Neutrophil (primary cell): ENCODE data around the gene SNX19.
A peak's percentile ranks its signal among the peaks of the same experiment; 100 is the strongest.

Experiments used
- H3K27ac ChIP-seq: fragments of 200-600 bp; sonication (generic); 2 replicates; pipeline ENCODE4 v1.5.1; 2016; ENCODE audit warnings: mild to moderate bottlenecking, moderate library complexity
- H3K27me3 ChIP-seq: fragments of 200-600 bp; sonication (generic); 2 replicates; pipeline ENCODE4 v1.6.0; 2016; ENCODE audit warnings: mild to moderate bottlenecking
- H3K36me3 ChIP-seq: fragments of 200-600 bp; sonication (generic); 2 replicates; pipeline ENCODE4 v1.5.1; 2017
- H3K4me1 ChIP-seq, 2 experiments: fragments of 200-600 bp in 1 of 2; sonication (generic) in 1 of 2; 1 replicate in 1 of 2; 2 replicates in 1 of 2; pipeline versions ENCODE4 v1.5.1 to v1.6.1; 2013 to 2016; ENCODE audit warnings: low read depth in 1 of 2, low read length in 1 of 2, mild to moderate bottlenecking in 1 of 2, moderate library complexity in 1 of 2; ENCODE audit not compliant: control insufficient read depth in 1 of 2, insufficient read depth in 1 of 2
- H3K4me3 ChIP-seq, 2 experiments: fragments of 200-600 bp in 1 of 2; sonication (generic) in 1 of 2; 1 replicate in 1 of 2; 2 replicates in 1 of 2; pipeline ENCODE4 v1.5.1; 2013 to 2016; ENCODE audit warnings: low read depth in 1 of 2, low read length in 1 of 2, mild to moderate bottlenecking in 1 of 2, moderate library complexity in 1 of 2
- H3K9me3 ChIP-seq: fragments of 200-600 bp; sonication (generic); 2 replicates; pipeline ENCODE4 v1.5.1; 2016
- TF ChIP-seq, protein P1 (sequence below): fragments of 200-600 bp; sonication (generic); IDR thresholded peaks from 2 replicates; pipeline ENCODE4 v1.5.1; 2016; ENCODE audit warnings: antibody characterized with exemption

SNX19 gene

DNA sequence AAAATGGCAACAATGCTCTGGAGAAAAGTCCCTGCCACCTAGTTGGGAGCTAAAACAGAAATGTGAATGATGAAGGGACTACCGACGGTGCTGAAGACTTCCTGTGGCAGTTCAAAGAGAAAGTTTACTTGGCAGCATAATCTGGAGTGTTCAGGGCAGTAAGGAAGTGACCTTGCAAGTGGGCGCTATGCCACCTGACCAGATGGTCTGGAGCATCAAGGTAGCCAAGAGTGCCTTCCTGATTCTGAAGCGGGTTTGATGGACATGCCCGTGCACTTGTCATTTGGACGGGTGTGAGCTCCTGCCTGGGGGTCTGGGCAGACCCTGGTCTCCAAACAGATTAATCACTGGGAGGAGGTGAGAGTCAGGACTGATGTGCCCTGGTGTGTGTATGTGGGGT, 1.8 kb upstream of the SNX19 start:
- Histone ChIP-seq H3K9me3 (no peaks in the 10 kb centered on the region), H3K4me1 (peaks cover 12 to 20% of the 10 kb centered on the region in 2 experiments), H3K27ac (no peak overlapping the region), H3K27me3 (peaks cover 40% of the 10 kb centered on the region), H3K4me3 (no peak overlapping the region), H3K36me3 (peaks cover 21% of the 10 kb centered on the region)
- TF ChIP-seq, protein P1, sequence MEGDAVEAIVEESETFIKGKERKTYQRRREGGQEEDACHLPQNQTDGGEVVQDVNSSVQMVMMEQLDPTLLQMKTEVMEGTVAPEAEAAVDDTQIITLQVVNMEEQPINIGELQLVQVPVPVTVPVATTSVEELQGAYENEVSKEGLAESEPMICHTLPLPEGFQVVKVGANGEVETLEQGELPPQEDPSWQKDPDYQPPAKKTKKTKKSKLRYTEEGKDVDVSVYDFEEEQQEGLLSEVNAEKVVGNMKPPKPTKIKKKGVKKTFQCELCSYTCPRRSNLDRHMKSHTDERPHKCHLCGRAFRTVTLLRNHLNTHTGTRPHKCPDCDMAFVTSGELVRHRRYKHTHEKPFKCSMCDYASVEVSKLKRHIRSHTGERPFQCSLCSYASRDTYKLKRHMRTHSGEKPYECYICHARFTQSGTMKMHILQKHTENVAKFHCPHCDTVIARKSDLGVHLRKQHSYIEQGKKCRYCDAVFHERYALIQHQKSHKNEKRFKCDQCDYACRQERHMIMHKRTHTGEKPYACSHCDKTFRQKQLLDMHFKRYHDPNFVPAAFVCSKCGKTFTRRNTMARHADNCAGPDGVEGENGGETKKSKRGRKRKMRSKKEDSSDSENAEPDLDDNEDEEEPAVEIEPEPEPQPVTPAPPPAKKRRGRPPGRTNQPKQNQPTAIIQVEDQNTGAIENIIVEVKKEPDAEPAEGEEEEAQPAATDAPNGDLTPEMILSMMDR: no peak

DNA sequence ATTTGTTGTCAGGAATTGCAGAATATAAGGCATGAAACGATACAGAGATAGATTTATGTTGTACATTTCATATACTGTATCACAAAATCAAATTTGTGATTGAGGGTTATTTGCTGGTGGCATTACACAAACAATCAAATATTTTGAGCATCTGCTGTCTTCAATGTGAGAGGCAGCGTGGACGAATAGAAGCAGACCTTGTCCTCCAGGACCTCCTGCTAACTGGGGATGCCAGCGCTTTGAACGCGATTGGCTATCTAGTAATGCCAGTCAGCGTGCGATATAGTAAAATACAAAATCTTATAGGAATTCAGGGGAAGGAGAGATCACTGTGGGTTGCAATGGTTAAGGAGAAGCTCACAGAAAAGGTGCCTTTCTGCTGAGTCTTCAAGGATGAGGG, 631 bp upstream of the SNX19 start:
- Histone ChIP-seq H3K4me3 (peak overlapping the region; percentile 85 to 87), H3K27ac (peak overlapping the region; percentile 89)
- TF ChIP-seq, protein P1: no peak

DNA sequence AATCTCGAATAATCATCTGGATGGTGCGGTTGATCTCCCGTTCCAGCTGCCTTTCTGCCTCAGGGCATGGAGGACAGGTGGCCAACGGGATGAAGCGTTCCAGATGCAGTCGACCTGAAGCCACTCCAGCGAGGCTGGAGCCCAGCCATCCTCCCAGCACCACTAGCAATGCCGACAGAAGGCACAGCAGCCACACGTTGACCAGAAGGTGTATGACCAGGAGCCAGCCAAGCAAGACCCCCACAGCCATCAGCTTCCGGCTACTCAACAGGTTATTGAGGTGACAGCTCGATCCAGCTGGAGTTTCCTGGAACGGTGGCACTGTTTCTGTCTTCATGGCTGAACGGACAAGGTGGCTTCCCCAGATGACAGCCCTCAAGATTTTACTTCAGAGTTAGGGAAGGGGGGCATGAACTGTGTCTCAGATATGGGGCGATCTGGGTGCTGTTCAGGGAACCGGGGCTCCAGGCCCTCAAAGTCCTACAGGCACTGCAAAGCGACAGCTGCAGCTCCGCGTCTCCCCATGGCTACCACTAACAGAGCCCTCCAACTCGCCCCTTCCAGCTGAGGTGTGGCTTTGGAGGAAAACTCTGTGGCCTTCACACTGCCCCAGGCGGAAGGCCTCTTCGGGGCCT, 559 bp downstream of the SNX19 start:
- H3K4me1 ChIP-seq: peaks cover 12 to 20% of the 10 kb centered on the region in 2 experiments
- TF ChIP-seq, protein P1: no peak
- peaks cover 40% of the 10 kb centered on the region for H3K36me3 ChIP-seq
- H3K27me3 ChIP-seq: peaks cover 29% of the 10 kb centered on the region
- no peaks in the 10 kb centered on the region for H3K9me3 ChIP-seq
- H3K27ac ChIP-seq: peak overlapping the region; percentile 89
- peak overlapping the region; percentile 85 to 87 for H3K4me3 ChIP-seq

More for the DNA sequence above, 631 bp upstream of the SNX19 start:
- peaks cover 40% of the 10 kb centered on the region for H3K27me3 ChIP-seq
- no peaks in the 10 kb centered on the region for H3K9me3 ChIP-seq
- H3K36me3 ChIP-seq: peaks cover 31% of the 10 kb centered on the region
- H3K4me1 ChIP-seq: peaks cover 12 to 20% of the 10 kb centered on the region in 2 experiments

DNA sequence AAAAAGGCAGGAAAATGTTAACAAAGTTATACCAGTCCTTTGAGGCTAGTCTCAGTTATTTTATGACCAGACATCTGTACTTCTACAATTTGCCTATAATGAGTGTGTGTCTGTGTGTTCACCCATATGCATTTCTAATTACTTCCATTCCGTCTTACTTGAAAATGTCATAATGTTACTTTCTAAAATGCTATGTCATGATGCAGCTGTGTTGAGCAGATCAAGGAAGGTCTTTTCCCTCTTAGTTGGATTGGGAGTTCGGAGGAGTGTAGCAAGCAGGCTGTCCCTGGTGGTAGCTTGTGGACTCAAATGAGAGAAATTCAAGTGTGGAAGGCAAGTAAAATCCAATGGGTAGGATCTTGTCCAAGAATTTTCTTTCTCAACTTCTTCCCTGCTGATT, 3.0 kb downstream of the SNX19 start:
- Histone ChIP-seq H3K4me3 (no peak overlapping the region), H3K36me3 (peaks cover 65% of the 10 kb centered on the region), H3K27ac (no peak overlapping the region), H3K27me3 (peaks cover 16% of the 10 kb centered on the region), H3K4me1 (peaks cover 12 to 20% of the 10 kb centered on the region in 2 experiments), H3K9me3 (no peaks in the 10 kb centered on the region)
- TF ChIP-seq, protein P1: no peak

DNA sequence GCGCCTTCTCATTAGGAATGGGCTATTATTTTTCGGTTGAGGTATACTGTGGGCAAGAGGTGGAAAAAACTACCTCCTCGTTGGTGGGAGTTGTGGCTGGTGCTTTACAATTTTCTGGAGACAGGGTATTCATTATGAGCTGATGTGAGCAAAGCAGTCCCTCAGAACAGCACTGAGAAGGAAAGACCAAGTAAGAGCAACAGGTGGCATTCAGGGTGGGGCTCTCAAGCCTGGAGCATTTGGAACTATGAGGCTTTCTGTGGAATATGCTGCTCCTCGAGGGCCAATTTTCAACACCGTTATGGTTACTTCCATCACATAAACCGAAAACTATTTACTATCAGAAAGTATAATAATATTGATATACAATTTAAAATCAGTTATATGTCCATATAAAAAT, 3.7 kb downstream of the SNX19 start:
- H3K4me1 ChIP-seq: peaks cover 12 to 20% of the 10 kb centered on the region in 2 experiments
- H3K36me3 ChIP-seq: peaks cover 72% of the 10 kb centered on the region
- H3K4me3 ChIP-seq: no peak overlapping the region
- no peak overlapping the region for H3K27ac ChIP-seq
- no peaks in the 10 kb centered on the region for H3K9me3 ChIP-seq
- peaks cover 8% of the 10 kb centered on the region for H3K27me3 ChIP-seq
- TF ChIP-seq, protein P1: no peak
